Effector CD4-positive, alpha-beta T cell (primary cell): ENCODE data around the gene PHF21B.
"Not testable (repeated sequence)": the region's sequence is repeated elsewhere in the genome, so short reads cannot be mapped to it uniquely, and the experiment has no call there.

Experiments
- DNase-seq: peaks from one replicate; pipeline ENCODE4 v3.0.0-alpha.2; 2020

The PHF21B gene

GRCh38 chr22:44932493-44932892 is 77.3 kb downstream of the PHF21B start:
- no peak for DNase-seq

GRCh38 chr22:44931766-44932165 is 78.0 kb downstream of the PHF21B start:
- no peak for DNase-seq

GRCh38 chr22:44931077-44931540 is 78.7 kb downstream of the PHF21B start:
- DNase-seq, result no peak

GRCh38 chr22:44930711-44931035 is 79.1 kb downstream of the PHF21B start:
- no peak for DNase-seq

- no peak for DNase-seq
These were observed 79.6 kb downstream of the PHF21B start for GRCh38 chr22:44930016-44930710.

- no peak for DNase-seq
These were observed 80.3 kb downstream of the PHF21B start for GRCh38 chr22:44929359-44930015.

GRCh38 chr22:44928711-44929358 is 81.0 kb downstream of the PHF21B start:
- no peak for DNase-seq

GRCh38 chr22:44928136-44928463 is 81.7 kb downstream of the PHF21B start:
- no peak for DNase-seq

GRCh38 chr22:44927463-44928135 is 82.2 kb downstream of the PHF21B start:
- DNase-seq, result no peak

GRCh38 chr22:44926491-44927415 is 83.1 kb downstream of the PHF21B start:
- no peak for DNase-seq

GRCh38 chr22:44926124-44926475 is 83.7 kb downstream of the PHF21B start:
- no peak for DNase-seq

GRCh38 chr22:44925465-44926123 is 84.2 kb downstream of the PHF21B start:
- no peak for DNase-seq

GRCh38 chr22:44924710-44925109 is 85.1 kb downstream of the PHF21B start:
- no peak for DNase-seq

GRCh38 chr22:44924098-44924497 is 85.7 kb downstream of the PHF21B start:
- DNase-seq, result no peak

GRCh38 chr22:44921766-44922165 is 88.0 kb downstream of the PHF21B start:
- DNase-seq, result not testable (repeated sequence)

GRCh38 chr22:44920183-44920582 is 89.6 kb downstream of the PHF21B start:
- DNase-seq, result no peak

GRCh38 chr22:44919691-44920090 is 90.1 kb downstream of the PHF21B start:
- DNase-seq, result no peak

- DNase-seq, result no peak
These were observed 90.8 kb downstream of the PHF21B start for GRCh38 chr22:44918925-44919392.

- DNase-seq, result no peak
These were observed 91.5 kb downstream of the PHF21B start for GRCh38 chr22:44918166-44918924.

GRCh38 chr22:44917372-44918165 is 92.2 kb downstream of the PHF21B start:
- DNase-seq, result no peak
